ENCODE measurements around the gene LRRN4CL.

GRCh38 chr11:62666259-62666926 lies 22.9 kb downstream of the LRRN4CL start:
- TF ChIP-seq CTCF (IDR thresholded peaks at IDR 0.05 in 4 of 5, conservative IDR thresholded peaks at IDR 0.05 in 1 of 5) (no peak), POLR2A (IDR thresholded peaks at IDR 0.05) (no peak)

All from gastrocnemius medialis (tissue), 4 donors.